Dermis microvascular lymphatic vessel endothelial cell (primary cell): ENCODE results near the gene HPSE2. TPM values are rescaled to one million over a fixed set of nuclear protein-coding genes. Genes with fewer than 3 reads are reported as not detected.

ENCODE experiments used
- DNase-seq, 2 donors: peaks; one replicate each; pipeline versions ENCODE4 v3.0.0 to v3.0.0-alpha.2; 2010; ENCODE audit warnings: low read depth in 2 of 2
- total RNA-seq: library from RNA; depleted of rRNA; stranded (reverse); fragments of >200 nt; gene quantifications from 2 replicates; pipeline ENCODE4 v1.2.1, GENCODE V29; 2014

The HPSE2 gene
- total RNA-seq, 1 donor from 2014 or later = under 0.01 TPM

DNA sequence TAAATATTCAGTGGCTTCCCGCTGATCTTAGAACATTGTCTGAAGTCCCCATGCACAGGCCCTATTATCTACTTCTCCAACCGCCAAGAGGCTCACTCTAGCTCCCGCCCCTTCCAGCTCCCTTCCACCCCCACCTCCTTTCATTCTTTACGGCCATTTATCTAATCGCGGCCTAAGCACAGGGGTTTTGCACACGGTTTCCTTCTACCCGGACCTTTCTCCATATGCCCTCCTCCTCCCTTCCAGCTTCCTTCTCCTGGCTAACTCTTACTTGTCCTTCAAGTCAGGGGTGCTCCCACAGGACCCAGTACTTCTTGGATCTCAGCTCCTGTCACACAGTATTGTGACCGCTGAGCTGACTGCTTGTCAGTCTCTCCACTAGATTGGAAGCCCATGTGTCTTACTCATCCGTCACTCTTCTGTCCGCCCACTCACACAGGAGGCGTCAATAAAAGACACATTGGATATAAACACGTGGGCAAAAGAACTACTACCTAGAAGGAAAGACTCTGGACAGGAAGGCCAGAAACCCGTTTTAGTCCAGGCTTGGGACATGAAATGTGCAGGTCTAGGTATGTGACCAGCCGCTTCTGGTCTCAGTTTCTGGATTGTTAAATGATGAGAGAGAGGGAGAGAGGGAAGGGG is 768.7 kb downstream of the HPSE2 start:
- no peak for DNase-seq

DNA sequence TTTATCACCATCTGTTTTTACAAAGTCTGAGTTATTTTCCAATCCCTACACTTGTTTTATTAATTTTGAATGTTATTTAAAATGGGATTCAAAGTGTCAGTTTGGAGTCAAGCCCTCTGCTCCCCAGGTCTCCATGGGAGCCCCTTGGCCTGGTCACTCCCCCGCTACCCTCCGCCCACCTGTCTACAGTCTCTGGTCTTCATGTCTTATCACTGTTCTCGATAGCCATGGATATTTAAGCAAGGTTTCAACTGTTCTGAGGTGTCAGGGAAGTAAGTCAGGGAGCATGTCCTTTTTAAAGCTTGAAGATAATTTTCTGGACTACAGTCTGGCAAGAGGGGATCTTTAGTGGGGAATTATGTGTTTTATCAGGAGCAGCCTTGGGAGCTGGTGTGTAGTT is 769.8 kb downstream of the HPSE2 start:
- DNase-seq = no peak

DNA sequence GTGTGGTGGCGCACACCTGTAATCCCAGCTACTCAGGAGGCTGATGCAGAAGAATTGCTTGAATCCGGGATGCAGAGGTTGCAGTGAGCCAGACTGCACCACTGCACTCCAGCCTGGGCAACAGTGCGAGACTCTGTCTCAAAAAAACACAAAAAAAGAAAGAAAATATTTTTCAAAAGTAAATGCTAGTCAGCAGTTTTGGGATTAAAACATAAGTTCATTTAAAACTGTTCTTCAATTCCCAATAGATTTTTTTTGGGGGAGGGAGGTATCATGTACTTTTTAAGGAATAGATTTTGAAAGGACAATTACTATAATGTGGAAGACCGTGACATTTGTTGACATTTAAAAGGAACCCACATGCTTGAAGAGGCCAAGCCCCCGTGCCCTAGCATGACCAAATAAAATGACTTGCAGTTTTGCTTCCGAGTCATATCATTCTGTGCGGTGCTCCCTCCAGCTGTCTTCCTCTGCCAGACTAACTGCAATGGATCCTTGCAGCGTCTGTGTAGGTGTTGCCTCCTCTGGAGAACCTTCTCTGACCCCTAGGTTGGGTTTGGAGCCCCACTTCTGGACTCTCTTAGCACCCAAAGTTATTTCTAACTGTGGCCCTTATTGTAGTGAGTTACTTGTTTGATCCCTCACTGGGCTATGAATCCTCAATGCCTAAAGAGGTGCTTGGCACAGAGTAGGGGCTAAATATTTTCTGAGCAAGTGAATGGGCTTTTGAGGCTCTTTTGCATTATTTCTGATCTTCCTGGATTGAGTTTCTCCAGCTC is 771.5 kb downstream of the HPSE2 start:
- no peak for DNase-seq

DNA sequence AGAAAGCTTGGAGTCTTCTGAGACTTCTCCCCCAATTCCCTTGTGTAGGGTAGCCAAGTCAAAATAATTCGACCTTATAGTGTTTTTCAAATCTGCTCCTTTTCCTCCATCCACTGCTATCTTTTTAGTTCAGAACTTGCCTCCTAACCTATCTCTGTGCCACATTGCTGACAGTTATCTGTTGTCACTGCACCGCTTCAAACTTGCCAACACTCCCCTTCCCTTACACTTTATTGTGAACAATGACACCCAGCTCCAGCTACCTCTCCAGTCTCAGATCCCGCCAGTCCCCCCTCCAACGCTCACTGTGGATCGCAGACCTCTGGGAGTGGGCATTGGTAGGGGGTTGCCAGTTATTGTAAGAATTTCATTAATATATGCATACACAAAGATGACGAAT is 772.6 kb downstream of the HPSE2 start:
- DNase-seq = no peak

DNA sequence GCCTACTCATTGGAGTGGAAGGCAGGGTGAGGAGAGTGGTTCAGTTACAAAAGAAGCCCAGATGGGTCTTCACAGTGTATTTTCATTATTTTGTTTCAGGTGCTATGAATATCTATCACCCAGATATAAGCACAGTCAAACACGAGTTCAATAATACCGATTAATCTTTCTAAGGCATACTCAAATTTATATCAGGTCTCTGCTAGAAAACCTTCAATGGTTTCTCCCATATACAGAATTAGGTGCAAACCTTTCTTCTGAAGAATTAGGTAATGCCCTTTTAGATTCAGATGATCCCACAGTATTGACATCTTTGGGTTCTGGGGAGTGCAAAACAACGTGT is 774.2 kb downstream of the HPSE2 start:
- no peak for DNase-seq

DNA sequence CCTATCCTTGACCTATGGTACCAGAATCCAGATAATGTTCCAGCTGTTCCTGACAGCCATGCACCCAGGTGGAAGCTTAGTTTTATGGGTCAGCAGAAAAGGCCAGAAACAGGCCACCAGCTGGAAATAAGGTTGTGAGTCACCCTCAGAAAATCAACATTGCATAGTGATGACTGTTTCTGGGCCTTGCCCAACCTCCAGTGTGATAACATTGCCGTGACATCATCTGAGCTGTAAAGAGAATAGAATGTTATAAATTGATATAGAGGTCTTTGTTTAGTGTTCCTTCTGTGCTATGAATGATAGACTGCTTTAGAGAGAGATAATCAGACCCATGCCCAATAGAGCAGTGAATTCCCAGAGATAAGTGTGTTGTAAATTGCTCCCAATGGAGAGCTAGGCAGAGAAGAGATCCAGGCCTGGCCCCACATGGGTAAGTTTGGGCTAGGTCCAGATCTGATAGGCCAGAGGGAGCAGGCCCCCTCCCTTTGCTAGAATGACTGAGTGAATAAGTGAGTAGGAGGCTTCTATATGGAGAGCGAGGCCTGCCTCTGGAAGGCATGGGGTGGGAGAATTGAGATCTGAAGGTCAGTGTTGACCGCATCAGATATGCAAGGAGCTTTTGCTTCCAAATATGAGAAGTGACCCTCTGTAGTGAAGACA is 774.7 kb downstream of the HPSE2 start:
- DNase-seq = peak; percentile 86 to 93

- DNase-seq = no peak
These were observed 776.6 kb downstream of the HPSE2 start for GRCh38 chr10:98458809-98459784.

DNA sequence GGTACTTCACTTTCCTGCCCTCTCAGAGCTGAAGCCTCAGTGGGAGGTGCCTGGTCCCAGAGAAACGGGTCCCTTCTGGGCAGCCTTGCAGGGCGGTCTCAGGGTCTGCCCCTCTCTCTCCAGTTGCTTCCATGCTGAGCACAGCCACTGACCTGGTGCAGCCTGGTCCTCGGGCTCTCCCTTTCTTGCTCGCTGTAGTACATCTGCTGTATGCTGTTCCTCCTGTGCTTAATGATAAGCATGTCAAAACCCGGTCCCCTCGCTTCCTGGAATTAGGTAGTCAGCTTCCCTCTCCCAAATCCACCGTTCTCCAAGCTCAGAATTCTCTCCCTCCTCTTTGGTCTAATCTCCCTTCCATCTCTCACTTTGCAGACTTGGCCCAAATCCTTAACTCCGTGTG is 777.9 kb downstream of the HPSE2 start:
- no peak for DNase-seq

DNA sequence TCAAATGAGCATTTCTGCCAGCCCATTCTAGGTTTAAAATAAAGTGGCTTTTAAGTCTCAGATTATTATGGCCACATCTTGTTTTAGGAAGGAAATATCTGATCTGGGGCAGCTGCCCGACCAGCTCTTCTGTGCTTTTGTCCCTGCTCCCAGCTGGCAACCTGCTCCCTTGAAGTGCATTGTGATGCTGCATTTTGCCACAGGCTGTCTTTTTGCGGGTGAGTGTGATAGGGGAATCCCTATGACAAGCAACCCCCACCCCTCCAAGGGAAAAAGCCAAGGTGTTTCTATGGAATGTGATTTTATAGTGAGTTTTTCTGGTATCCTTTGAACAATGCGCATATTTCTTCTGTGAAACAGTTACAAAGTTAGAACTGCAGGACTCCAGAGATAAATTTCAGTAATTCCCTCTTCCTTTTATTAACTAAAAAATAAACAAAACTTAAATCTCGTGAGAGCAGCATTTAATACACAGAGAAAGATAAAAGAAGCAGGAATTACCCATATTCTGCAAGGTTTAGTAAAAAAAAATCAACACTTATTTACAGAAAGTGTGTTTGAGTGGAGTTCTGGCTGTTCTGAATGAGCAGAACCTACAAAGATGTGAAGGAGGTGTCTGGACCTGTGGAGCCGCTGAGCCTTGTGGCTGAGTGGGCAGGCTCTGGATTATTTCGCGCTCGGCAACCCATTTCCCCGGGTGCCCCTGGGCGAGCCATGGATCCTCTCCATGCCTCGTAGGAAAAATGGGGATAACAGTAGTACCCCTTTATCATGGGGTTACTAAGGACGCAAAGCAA is 778.8 kb downstream of the HPSE2 start:
- DNase-seq = no peak

DNA sequence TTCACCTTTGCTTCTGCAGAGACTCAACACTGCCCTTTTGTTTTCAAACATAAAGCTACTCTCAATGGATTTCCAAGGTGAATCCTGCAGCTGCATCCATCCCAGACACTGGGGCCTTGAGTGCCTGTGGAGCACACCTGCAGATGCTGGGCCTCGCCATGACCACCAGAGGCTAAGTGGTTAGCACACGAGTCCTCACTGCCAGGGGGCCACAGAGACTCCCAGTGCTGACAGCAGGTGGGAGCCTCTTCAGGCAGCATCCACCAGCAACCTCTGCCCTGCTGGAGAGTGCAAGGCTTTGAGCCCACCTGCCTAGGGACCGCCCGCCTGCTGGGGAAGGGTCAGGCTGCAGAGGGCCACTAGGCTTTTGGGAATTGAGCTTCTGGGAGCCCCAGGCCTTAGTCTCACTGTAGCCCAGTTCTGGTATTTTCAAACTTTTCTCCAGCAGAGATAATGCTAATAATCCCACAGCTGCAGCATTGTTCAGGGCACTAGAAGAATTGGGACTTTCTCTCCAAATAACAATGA is 779.5 kb downstream of the HPSE2 start:
- no peak for DNase-seq

DNA sequence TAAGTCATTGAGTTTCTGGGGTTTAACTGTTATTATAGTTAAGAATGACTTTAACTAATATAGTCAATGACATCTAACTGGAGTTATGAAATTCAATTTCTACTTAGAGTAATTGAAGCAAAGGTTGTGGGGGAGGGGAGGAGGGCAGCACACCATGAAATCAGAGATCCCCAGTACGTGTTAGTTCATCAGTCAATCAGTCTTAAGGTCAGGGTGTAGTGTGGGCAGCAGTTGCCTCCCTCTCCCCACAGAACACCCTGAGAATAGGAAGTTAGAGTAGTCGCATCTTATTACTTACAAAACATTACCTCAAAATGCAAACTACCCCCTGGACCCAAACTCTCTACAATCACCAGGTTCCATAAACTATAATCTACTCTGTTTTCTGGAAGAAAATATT is 781.9 kb downstream of the HPSE2 start:
- no peak for DNase-seq

DNA sequence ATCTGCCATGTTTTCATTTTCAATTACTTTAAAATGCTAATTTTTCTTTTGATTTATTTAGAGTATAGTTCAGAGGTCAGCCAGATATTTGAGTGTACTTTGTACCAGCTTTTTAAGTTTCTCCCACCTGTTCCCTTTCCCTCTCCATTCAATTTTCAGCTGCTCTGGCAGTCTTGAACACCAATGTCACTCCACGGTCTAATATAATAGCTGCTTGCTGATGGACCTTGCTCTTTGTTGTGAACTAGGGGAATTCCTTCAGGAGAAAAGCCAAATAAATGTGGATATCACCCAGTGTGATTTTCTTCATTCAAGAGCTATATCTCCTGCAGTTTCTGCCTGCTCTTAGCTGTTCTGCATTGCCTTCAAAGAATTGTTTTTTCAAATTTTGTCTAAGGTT is 785.0 kb downstream of the HPSE2 start:
- no peak for DNase-seq

DNA sequence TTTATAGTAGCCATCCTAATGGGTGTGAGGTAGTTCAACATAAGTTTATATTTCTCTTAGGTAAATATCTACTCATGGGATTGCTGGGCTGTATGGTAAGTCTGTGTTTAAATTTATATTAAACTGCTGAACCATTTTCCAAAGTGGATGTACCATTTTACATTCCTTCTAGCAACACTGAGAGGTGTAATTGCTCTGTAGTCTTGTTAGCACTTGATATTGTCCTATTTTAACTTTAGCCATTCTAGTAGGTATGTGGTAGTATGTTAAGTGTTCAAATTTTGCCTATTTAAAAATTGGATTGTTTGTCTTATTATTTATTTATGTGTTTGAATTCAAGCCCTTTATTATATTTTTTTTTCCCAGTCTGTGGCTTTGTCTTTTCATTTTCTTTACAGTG is 786.4 kb downstream of the HPSE2 start:
- no peak for DNase-seq

DNA sequence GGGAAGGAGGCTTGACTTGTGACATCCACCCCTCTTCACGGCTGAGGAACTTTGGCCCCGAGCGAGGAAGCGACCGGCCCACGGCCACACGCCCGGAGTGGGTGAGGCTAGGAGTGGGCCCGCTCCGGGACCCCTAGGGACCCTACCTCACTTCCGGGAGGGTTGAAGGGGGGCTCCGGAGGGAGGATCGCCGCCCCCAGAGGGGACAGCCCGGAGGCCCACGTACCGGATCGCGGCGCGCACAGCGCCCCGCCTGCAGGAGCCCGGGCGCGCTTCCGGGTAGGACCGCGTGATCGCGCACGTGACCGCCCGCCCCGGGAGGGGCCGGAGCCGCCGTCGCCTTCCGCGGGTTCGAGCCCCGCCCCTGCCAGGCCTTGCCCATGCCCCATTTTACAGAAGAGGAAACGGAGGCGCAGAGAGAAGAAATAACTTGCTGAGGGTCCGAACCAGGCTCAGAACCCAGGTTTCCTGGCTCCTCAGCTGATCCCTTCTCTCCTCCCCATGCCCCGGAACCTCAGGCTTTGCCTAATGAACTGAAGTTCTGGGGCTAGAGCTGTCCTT is 788.9 kb downstream of the HPSE2 start, which contains the start of gene HPS1:
TSS of gene HPS1 (minus strand) at position 275 of the 561 bp plus-strand sequence. CDS start 3,695 bp downstream, outside the sequence.
- peak; percentile 40 to 66 for DNase-seq

DNA sequence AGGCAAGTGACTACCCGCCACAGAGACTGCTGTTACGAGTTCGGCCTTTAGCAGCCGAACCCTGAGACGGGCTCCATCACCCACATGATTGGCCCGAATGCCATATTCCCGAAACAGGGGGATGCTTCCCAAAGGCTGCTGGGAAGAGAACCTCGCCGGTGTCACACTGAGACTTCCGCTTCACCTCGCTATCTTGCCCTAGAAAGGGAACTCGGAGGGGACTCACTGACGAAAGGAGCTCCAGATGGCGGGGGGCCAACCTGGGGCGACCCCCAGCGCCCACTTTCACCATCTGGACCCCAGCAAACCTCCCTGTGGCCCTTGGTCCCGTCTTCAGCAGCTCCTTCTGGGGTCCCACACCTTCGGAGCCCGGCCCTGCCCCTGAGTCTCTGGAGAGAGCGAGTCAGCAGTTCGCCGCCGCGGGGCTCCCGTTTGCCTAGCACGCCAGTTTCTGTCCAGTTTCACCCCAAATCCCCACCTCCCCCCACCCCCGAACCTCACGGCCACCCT is 789.4 kb downstream of the HPSE2 start:
- DNase-seq = peak in 1 of 2 donors; percentile 34

- DNase-seq = no peak
These were observed 790.3 kb downstream of the HPSE2 start for GRCh38 chr10:98445200-98445812.

DNA sequence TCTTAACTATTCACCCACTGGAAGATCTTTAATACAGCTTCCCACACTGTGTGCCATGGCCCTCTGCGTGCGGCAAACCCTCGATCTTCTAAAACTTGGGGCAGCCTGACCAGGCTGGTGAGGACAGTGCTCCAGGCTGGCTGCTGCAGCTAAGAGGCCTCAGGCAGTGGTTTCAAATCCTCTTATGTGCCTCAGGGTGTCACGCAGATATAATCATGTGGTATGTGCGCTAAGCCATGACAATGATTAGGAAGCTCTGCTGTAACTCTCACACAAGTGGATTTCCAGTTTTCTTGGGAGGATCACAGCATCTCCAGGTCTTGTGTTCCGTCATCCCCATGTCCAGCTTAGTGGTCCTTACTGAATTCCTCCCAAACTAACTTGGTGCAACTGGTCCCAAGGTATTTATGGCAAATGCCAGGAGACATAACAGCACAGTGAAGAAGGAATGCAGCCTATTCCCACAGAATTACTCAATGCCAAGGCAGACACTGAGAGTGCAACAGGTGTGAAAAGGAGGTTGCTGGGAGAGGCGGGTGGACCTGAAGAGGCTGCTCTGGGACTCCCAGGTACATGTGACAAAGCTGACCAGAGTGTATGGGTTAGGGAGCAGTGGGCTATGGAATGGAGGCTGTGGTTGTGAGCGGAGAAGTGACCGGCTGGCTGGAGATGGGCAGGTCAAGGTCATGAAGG is 791.2 kb downstream of the HPSE2 start:
- no peak for DNase-seq

DNA sequence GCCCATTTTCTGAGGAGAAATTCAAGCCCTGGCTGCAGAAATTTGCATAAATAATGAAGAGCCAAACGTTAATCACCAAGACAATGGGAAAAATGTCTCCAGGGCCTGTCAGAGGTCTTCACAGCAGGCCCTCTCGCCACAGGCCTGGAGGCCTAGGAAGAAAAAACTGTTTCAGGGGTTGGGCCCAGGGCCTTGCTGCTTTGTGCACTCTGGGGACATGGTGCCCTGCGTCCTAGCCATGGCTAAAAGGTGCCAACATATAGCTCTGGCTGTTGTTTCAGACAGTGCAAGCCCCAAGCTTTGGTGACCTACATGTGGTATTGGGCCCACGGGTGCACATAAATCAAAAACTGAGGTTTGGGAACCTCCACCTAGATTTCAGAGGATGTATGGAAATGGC is 796.9 kb downstream of the HPSE2 start:
- DNase-seq = no peak

DNA sequence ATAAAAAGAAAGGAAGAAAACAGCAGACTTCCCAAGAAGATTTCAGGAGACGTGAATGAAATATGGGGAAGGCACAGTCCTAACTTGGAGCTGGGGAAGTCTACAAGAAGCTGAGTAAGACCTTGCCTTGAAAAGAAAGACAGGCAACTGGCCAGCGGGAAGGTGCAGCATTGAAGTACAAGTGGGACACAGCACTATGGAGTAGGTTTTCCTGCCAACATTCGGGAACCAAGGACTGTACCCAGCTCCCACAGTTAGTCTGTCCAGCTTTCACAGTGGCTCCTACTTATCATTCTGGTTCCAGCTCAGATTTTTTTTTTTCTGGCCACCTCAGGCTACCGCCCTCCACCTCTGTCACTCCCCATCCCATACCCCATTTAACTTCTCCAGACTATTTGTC is 798.9 kb downstream of the HPSE2 start:
- no peak for DNase-seq
